ENCODE measurements around the gene PAK1. TPM values are rescaled to one million over a fixed set of nuclear protein-coding genes. Genes with fewer than 3 reads are reported as not detected.

The PAK1 gene
- polyA plus RNA-seq, 3 donors, result 86.6 to 90.6 (median 88.6) TPM

Other genes starting within 250 kb of the PAK1 start
- under 1 TPM in 2 of 3 donors, not detected in 1; 0.04 to 0.35 TPM for gene GDPD4, start 172.4 kb downstream of the PAK1 start, polyA plus RNA-seq (ENCODE audit: insufficient read length in 3 of 3)
- gene AQP11, start 115.9 kb upstream of the PAK1 start, polyA plus RNA-seq (ENCODE audit: insufficient read length in 3 of 3), result 1 to 10 TPM; 3.5 to 4.1 (median 3.6) TPM
- gene CLNS1A, start 163.7 kb upstream of the PAK1 start, polyA plus RNA-seq (ENCODE audit: insufficient read length in 3 of 3), result 100 to 1,000 TPM; 222 to 247 (median 227) TPM

All from right renal cortex interstitium (tissue), 3 donors.